Parathyroid adenoma (tissue), 2 donors: ENCODE data around the gene GIMAP5.

Source experiments
- H2AFZ ChIP-seq: fragments of 300-600 bp; sonication (generic); one replicate; pipeline ENCODE4 v1.7.0; 2017; ENCODE audit warnings: antibody characterized with exemption, mild to moderate bottlenecking
- H3K27ac ChIP-seq: fragments of 300-600 bp; sonication (generic); one replicate; pipeline ENCODE4 v1.7.0; 2017
- H3K27me3 ChIP-seq: fragments of 300-600 bp; sonication (generic); one replicate; pipeline ENCODE4 v1.7.0; 2017; ENCODE audit warnings: low read length; ENCODE audit not compliant: control insufficient read depth, insufficient read depth
- H3K36me3 ChIP-seq: fragments of 300-600 bp; sonication (generic); one replicate; pipeline ENCODE4 v1.7.0; 2017; ENCODE audit warnings: low read length; ENCODE audit not compliant: control insufficient read depth, insufficient read depth
- H3K4me1 ChIP-seq: fragments of 300-600 bp; sonication (generic); one replicate; pipeline ENCODE4 v1.7.0; 2017; ENCODE audit warnings: control low read depth
- H3K4me2 ChIP-seq: fragments of 300-600 bp; sonication (generic); one replicate; pipeline ENCODE4 v1.7.0; 2017; ENCODE audit warnings: low read length
- H3K4me3 ChIP-seq: fragments of 300-600 bp; sonication (generic); one replicate; pipeline ENCODE4 v1.7.0; 2017; ENCODE audit warnings: low read depth, low read length
- H3K79me2 ChIP-seq: fragments of 300-600 bp; sonication (generic); one replicate; pipeline ENCODE4 v1.7.0; 2017; ENCODE audit warnings: control low read depth
- H3K9ac ChIP-seq: fragments of 300-600 bp; sonication (generic); one replicate; pipeline ENCODE4 v1.7.0; 2017; ENCODE audit warnings: mild to moderate bottlenecking
- H3K9me3 ChIP-seq: fragments of 300-600 bp; sonication (generic); one replicate; pipeline ENCODE4 v1.7.0; 2017; ENCODE audit warnings: low read length; ENCODE audit not compliant: control insufficient read depth
- CTCF ChIP-seq: fragments of 300-600 bp; sonication (generic); IDR thresholded peaks from one replicate; pipeline ENCODE4 v1.7.0; 2017; ENCODE audit warnings: antibody characterized with exemption, mild to moderate bottlenecking
- donor health status: primary hyperparathyroidism.

Gene GIMAP5

GRCh38 chr7:150748376-150748775 lies 11.2 kb downstream of the GIMAP5 start:
- Histone ChIP-seq H3K36me3 (no peaks in the 10 kb centered on the region), H3K27me3 (no peaks in the 10 kb centered on the region), H3K9me3 (no peaks in the 10 kb centered on the region), H3K27ac (no peak overlapping the region), H3K9ac (no peak overlapping the region), H3K4me3 (no peak overlapping the region), H2AFZ (no peak overlapping the region), H3K4me1 (no peaks in the 10 kb centered on the region), H3K4me2 (no peak overlapping the region), H3K79me2 (no peaks in the 10 kb centered on the region)
- no peak for TF ChIP-seq CTCF

- no peak overlapping the region for H2AFZ ChIP-seq
- H3K36me3 ChIP-seq = no peaks in the 10 kb centered on the region
- no peak overlapping the region for H3K4me3 ChIP-seq
- H3K27me3 ChIP-seq = no peaks in the 10 kb centered on the region
- H3K4me1 ChIP-seq = no peaks in the 10 kb centered on the region
- H3K4me2 ChIP-seq = no peak overlapping the region
- no peaks in the 10 kb centered on the region for H3K79me2 ChIP-seq
- no peak for TF ChIP-seq CTCF
- no peak overlapping the region for H3K27ac ChIP-seq
- no peaks in the 10 kb centered on the region for H3K9me3 ChIP-seq
- no peak overlapping the region for H3K9ac ChIP-seq
These were observed 14.5 kb downstream of the GIMAP5 start for GRCh38 chr7:150751702-150752101.

DNA sequence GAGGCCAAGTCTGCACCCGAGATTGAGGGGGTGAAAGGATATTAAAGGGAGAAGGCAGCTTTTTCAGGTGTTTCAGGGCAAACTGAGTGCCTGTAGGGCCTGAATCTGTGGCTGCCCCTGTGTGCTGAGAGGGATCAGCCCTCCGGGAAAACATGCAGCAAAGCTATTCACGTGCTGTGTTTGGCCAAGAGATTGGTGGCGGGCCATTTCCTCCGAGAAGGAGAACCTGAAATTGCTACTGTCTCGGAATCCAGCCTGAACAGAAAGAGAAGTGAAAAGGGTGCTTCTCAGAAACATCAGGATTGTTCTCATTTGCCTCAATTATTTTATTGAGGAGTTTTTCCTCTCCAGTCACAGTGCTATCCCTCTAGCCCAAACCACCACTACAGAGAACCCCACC lies 16.0 kb downstream of the GIMAP5 start:
- no peaks in the 10 kb centered on the region for H3K36me3 ChIP-seq
- H2AFZ ChIP-seq = no peak overlapping the region
- H3K4me1 ChIP-seq = no peaks in the 10 kb centered on the region
- H3K9me3 ChIP-seq = no peaks in the 10 kb centered on the region
- no peaks in the 10 kb centered on the region for H3K27me3 ChIP-seq
- H3K4me2 ChIP-seq = no peak overlapping the region
- no peak overlapping the region for H3K4me3 ChIP-seq
- no peak overlapping the region for H3K9ac ChIP-seq
- no peak overlapping the region for H3K27ac ChIP-seq
- no peak for TF ChIP-seq CTCF
- H3K79me2 ChIP-seq = no peaks in the 10 kb centered on the region

DNA sequence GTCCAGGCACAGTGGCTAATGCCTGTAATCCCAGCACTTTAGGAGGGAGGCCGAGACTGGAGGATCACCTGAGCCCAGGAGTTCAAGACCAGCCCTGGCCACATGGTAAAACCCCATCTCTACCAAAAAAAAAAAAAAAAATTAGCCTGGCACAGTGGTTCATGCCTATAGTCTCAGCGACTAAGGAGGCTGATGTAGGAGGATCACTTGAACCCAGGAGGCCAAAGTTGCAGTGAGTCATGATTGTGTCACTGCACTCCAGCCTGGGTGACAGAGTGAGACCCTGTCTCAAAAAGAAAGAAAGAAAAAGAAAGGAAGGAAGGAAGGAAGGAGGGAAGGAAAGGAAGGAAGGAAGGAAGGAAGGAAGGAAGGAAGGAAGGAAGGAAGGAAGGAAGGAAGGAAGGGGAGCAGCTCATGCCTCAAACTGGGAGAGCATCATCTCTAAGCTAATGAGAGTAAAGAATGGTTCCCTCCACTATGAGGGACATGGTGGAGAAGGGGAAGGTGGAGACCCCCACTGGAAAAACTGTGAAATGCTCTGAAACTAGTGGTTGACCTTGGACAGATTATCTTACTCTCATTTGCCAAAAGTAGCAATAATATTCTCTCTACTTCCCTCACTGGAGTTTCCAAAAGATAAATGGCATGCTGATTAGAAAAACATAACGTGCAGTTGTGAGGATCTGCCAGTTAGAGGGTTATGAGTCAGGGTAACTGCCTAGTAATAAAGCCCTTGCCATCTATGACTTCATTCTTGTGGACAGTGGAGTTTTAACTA lies 16.8 kb downstream of the GIMAP5 start:
- no peak overlapping the region for H3K27ac ChIP-seq
- TF ChIP-seq CTCF = peak; percentile 13
- no peaks in the 10 kb centered on the region for H3K4me1 ChIP-seq
- H3K4me3 ChIP-seq = no peak overlapping the region
- H3K79me2 ChIP-seq = no peaks in the 10 kb centered on the region
- H3K9ac ChIP-seq = no peak overlapping the region
- no peak overlapping the region for H2AFZ ChIP-seq
- no peaks in the 10 kb centered on the region for H3K9me3 ChIP-seq
- no peaks in the 10 kb centered on the region for H3K36me3 ChIP-seq
- no peak overlapping the region for H3K4me2 ChIP-seq
- no peaks in the 10 kb centered on the region for H3K27me3 ChIP-seq

GRCh38 chr7:150754951-150755350 lies 17.7 kb downstream of the GIMAP5 start:
- Histone ChIP-seq H3K9me3 (no peaks in the 10 kb centered on the region), H3K4me1 (no peaks in the 10 kb centered on the region), H3K36me3 (no peaks in the 10 kb centered on the region), H3K27ac (peak overlapping the region; percentile 19), H3K9ac (no peak overlapping the region), H3K79me2 (no peaks in the 10 kb centered on the region), H3K4me3 (no peak overlapping the region), H2AFZ (no peak overlapping the region), H3K27me3 (no peaks in the 10 kb centered on the region), H3K4me2 (no peak overlapping the region)
- no peak for TF ChIP-seq CTCF
